AG09319 (cell line): ENCODE measurements around the gene KLHL2.

Experiments
- DNase-seq: peaks from one replicate; pipeline ENCODE4 v3.0.0-alpha.2; 2010; ENCODE audit warnings: low read depth; ENCODE audit errors: extremely low read depth
- CTCF ChIP-seq: IDR thresholded peaks from 2 replicates; pipeline ENCODE4 v1.5.1; 2011; ENCODE audit warnings: low read depth, mild to moderate bottlenecking, inconsistent platforms, low read length, moderate library complexity

The KLHL2 gene

GRCh38 chr4:165368567-165368966 is 161.2 kb downstream of the KLHL2 start:
- no peak for DNase-seq
- TF ChIP-seq CTCF, result no peak

- DNase-seq, result no peak
These were observed 162.2 kb downstream of the KLHL2 start for GRCh38 chr4:165369522-165369921.

GRCh38 chr4:165370530-165370929 is 163.2 kb downstream of the KLHL2 start:
- no peak for TF ChIP-seq CTCF
- no peak for DNase-seq

More at GRCh38 chr4:165369522-165369921, 162.2 kb downstream of the KLHL2 start:
- no peak for TF ChIP-seq CTCF
